ENCODE measurements around the gene PTPN9.
A peak's percentile ranks its signal among the peaks of the same experiment; 100 is the strongest.
"Not testable (repeated sequence)": the region's sequence is repeated elsewhere in the genome, so short reads cannot be mapped to it uniquely, and the experiment has no call there.

PTPN9 gene

GRCh38 chr15:75448171-75448570 lies 130.9 kb downstream of the PTPN9 start:
- not testable (repeated sequence) for H2AFZ ChIP-seq (ENCODE audit: low read length); H3K4me3 ChIP-seq (ENCODE audit: low read depth, low read length, poor library complexity, severe bottlenecking); H3K9me3 ChIP-seq (ENCODE audit: low read length); H3K9me2 ChIP-seq (ENCODE audit: low read depth, low read length); H3K27me3 ChIP-seq (ENCODE audit: insufficient read depth, low read length); H3F3A ChIP-seq (ENCODE audit: insufficient read depth, low read length); H4K20me1 ChIP-seq (ENCODE audit: insufficient read depth, low read length); H3K27ac ChIP-seq (ENCODE audit: low read depth, low read length, poor library complexity, severe bottlenecking); H3K9ac ChIP-seq (ENCODE audit: low read length)
- H3K36me3 ChIP-seq (ENCODE audit: insufficient read depth, low read length) = peaks cover 22% of the 10 kb centered on the region
- H3K79me2 ChIP-seq (ENCODE audit: insufficient read depth, low read length) = peaks cover 67% of the 10 kb centered on the region
- H3K4me2 ChIP-seq (ENCODE audit: low read length) = peak overlapping the region; percentile 45
- TF ChIP-seq CTCF (IDR thresholded peaks at IDR 0.05; ENCODE audit: low read length) = peak; percentile 7; the same call in 1 of the 2 replicates
- peaks cover 49% of the 10 kb centered on the region for H3K4me1 ChIP-seq (ENCODE audit: insufficient read depth, low read length, severe bottlenecking)

- Histone ChIP-seq H3K36me3 (ENCODE audit: insufficient read depth, low read length) (peaks cover 33% of the 10 kb centered on the region), H3K4me2 (ENCODE audit: low read length) (peak overlapping the region; percentile 45; the same call in 1 of the 2 replicates), H3F3A (ENCODE audit: insufficient read depth, low read length) (peaks cover 3% of the 10 kb centered on the region; the same call in 1 of the 2 replicates), H3K4me1 (ENCODE audit: insufficient read depth, low read length, severe bottlenecking) (peaks cover 44% of the 10 kb centered on the region), H3K9ac (ENCODE audit: low read length) (no peak overlapping the region), H3K79me2 (ENCODE audit: insufficient read depth, low read length) (peaks cover 86% of the 10 kb centered on the region), H3K4me3 (ENCODE audit: low read depth, low read length, poor library complexity, severe bottlenecking) (no peak overlapping the region), H3K27ac (ENCODE audit: low read depth, low read length, poor library complexity, severe bottlenecking) (peak overlapping the region; percentile 67), H4K20me1 (ENCODE audit: insufficient read depth, low read length) (peaks cover 3% of the 10 kb centered on the region; the same call in 1 of the 2 replicates), H2AFZ (ENCODE audit: low read length) (no peak overlapping the region), H3K9me3 (ENCODE audit: low read length) (no peaks in the 10 kb centered on the region), H3K27me3 (ENCODE audit: insufficient read depth, low read length) (no peaks in the 10 kb centered on the region), H3K9me2 (ENCODE audit: low read depth, low read length) (no peaks in the 10 kb centered on the region)
- TF ChIP-seq EZH2 (IDR thresholded peaks at IDR 0.05; ENCODE audit: borderline replicate concordance, low read length) (no peak), CTCF (IDR thresholded peaks at IDR 0.05; ENCODE audit: low read length) (no peak)
Measured at GRCh38 chr15:75446151-75446550, 133.0 kb downstream of the PTPN9 start.

- not testable (repeated sequence) for H3K9me3 ChIP-seq (ENCODE audit: low read length); H3K27ac ChIP-seq (ENCODE audit: low read depth, low read length, poor library complexity, severe bottlenecking); H3F3A ChIP-seq (ENCODE audit: insufficient read depth, low read length); H3K9me2 ChIP-seq (ENCODE audit: low read depth, low read length); H3K9ac ChIP-seq (ENCODE audit: low read length); H3K27me3 ChIP-seq (ENCODE audit: insufficient read depth, low read length); H4K20me1 ChIP-seq (ENCODE audit: insufficient read depth, low read length); H3K4me3 ChIP-seq (ENCODE audit: low read depth, low read length, poor library complexity, severe bottlenecking); H3K4me2 ChIP-seq (ENCODE audit: low read length); H2AFZ ChIP-seq (ENCODE audit: low read length)
- Histone ChIP-seq H3K4me1 (ENCODE audit: insufficient read depth, low read length, severe bottlenecking) (peaks cover 44% of the 10 kb centered on the region), H3K79me2 (ENCODE audit: insufficient read depth, low read length) (peaks cover 93% of the 10 kb centered on the region), H3K36me3 (ENCODE audit: insufficient read depth, low read length) (peaks cover 36% of the 10 kb centered on the region)
Measured at GRCh38 chr15:75445324-75445723, 133.8 kb downstream of the PTPN9 start.

GRCh38 chr15:75443972-75444453 lies 135.1 kb downstream of the PTPN9 start:
- Histone ChIP-seq H3K36me3 (ENCODE audit: insufficient read depth, low read length) (peaks cover 39% of the 10 kb centered on the region), H3K4me1 (ENCODE audit: insufficient read depth, low read length, severe bottlenecking) (peaks cover 34% of the 10 kb centered on the region), H3K79me2 (ENCODE audit: insufficient read depth, low read length) (peaks cover 91% of the 10 kb centered on the region)
- not testable (repeated sequence) for H3K9me2 ChIP-seq (ENCODE audit: low read depth, low read length); H3K9ac ChIP-seq (ENCODE audit: low read length); H3K4me3 ChIP-seq (ENCODE audit: low read depth, low read length, poor library complexity, severe bottlenecking); H3K4me2 ChIP-seq (ENCODE audit: low read length); H3K27me3 ChIP-seq (ENCODE audit: insufficient read depth, low read length); H3K27ac ChIP-seq (ENCODE audit: low read depth, low read length, poor library complexity, severe bottlenecking); H2AFZ ChIP-seq (ENCODE audit: low read length); H3F3A ChIP-seq (ENCODE audit: insufficient read depth, low read length); H3K9me3 ChIP-seq (ENCODE audit: low read length); H4K20me1 ChIP-seq (ENCODE audit: insufficient read depth, low read length)
